HepG2 (cell line): ENCODE data around the gene MC1R. TPM values are rescaled to one million over a fixed set of nuclear protein-coding genes. Genes with fewer than 3 reads are reported as not detected.

Source experiments
- ATAC-seq: fragments of 200-7000 bp; cut with Tn5 transposase; 3 replicates; pipeline ENCODE4 v1.9.1; 2020; ENCODE audit warnings: mild to moderate bottlenecking, moderate library complexity
- BruUV-seq: library from RNA; stranded (reverse); fragments of 400-500 nt; replicated peaks from 2 replicates; lab custom pipeline; 2021; lab: Mats Ljungman, UMichigan
- CTCF ChIA-PET: fragments of 300-600 bp; formaldehyde crosslinking; extraction: SDS; loops from one replicate; lab custom pipeline; 2021; ENCODE audit warnings: low total read pairs, inconsistent platforms, low intra/inter-chr PET ratio; lab: Yijun Ruan, JAX
- POLR2A ChIA-PET: fragments of 350-600 bp; sonication (Branson Sonifier 250); formaldehyde crosslinking; loops from one replicate; lab custom pipeline; 2020; ENCODE audit warnings: antibody characterized with exemption, inconsistent platforms; lab: Yijun Ruan, JAX
- DNase-seq: peaks from one replicate; pipeline ENCODE4 v3.0.0-alpha.2; 2015; ENCODE audit warnings: low spot score
- FAIRE-seq: peaks from 3 replicates; lab custom pipeline; 2011; peaks lifted over from hg19 to GRCh38; lab: Jason Lieb, UNC
- H2AFZ ChIP-seq: one replicate; pipeline ENCODE4 v1.6.1; 2011; ENCODE audit warnings: low read length, inconsistent platforms
- H3K27ac ChIP-seq: fragments of 300-600 bp; 3 replicates; pipeline ENCODE4 v1.8.0; 2011; ENCODE audit warnings: mixed run types, mild to moderate bottlenecking, mixed read lengths, low read length, inconsistent platforms; ENCODE audit not compliant: insufficient read depth; ENCODE audit errors: extremely low read length
- H3K27me3 ChIP-seq, 2 experiments: fragments of 200-600 bp in 1 of 2; 2 replicates in 1 of 2; 3 replicates in 1 of 2; pipeline versions ENCODE4 v1.6.0 to v1.8.0; 2011; ENCODE audit warnings: low read length in 2 of 2, mild to moderate bottlenecking in 2 of 2, moderate library complexity in 2 of 2, inconsistent platforms in 1 of 2; ENCODE audit not compliant: insufficient read depth in 2 of 2, control insufficient read depth in 1 of 2
- H3K36me3 ChIP-seq, 2 experiments: fragments of 200-600 bp in 1 of 2; replicated peaks in 1 of 2; 2 replicates in 1 of 2; 3 replicates in 1 of 2; pipeline versions ENCODE4 v1.5.1 to v1.8.0; 2011; ENCODE audit warnings: low read length in 2 of 2, inconsistent platforms in 1 of 2; ENCODE audit not compliant: insufficient read depth in 2 of 2, control insufficient read depth in 1 of 2
- H3K4me1 ChIP-seq: 2 replicates; pipeline ENCODE4 v1.5.1; 2012; ENCODE audit warnings: low read length, inconsistent platforms; ENCODE audit not compliant: insufficient read depth
- H3K4me2 ChIP-seq: 2 replicates; pipeline ENCODE4 v1.6.0; 2011; ENCODE audit warnings: low read depth, low read length, inconsistent platforms
- H3K4me3 ChIP-seq, 3 experiments: fragments of 200-600 bp in 1 of 3; sonication (generic), shearing (Covaris generic) in 1 of 3; replicated peaks in 1 of 3; 2 replicates each; pipeline ENCODE4 v1.5.1; 2011 to 2016; ENCODE audit warnings: low read length in 3 of 3, inconsistent platforms in 2 of 3, low read depth in 2 of 3, mild to moderate bottlenecking in 2 of 3, control low read depth in 1 of 3, mixed read lengths in 1 of 3; ENCODE audit not compliant: insufficient read depth in 1 of 3
- H3K79me2 ChIP-seq: one replicate; pipeline ENCODE4 v1.6.1; 2011; ENCODE audit warnings: low read length, inconsistent platforms; ENCODE audit not compliant: insufficient read depth
- H3K9ac ChIP-seq: 2 replicates; pipeline ENCODE4 v1.6.0; 2011; ENCODE audit warnings: mild to moderate bottlenecking, low read depth, low read length, inconsistent platforms; ENCODE audit not compliant: insufficient read depth
- H3K9me3 ChIP-seq: 2 replicates; pipeline ENCODE4 v1.5.1; 2012; ENCODE audit warnings: mild to moderate bottlenecking, low read length
- H4K20me1 ChIP-seq: 2 replicates; pipeline ENCODE4 v1.6.0; 2011; ENCODE audit warnings: inconsistent platforms, mild to moderate bottlenecking, low read length, moderate library complexity; ENCODE audit not compliant: insufficient read depth
- ATF7 ChIP-seq, 2 experiments: fragments of 450-650 bp in 1 of 2; sonication (generic) in 1 of 2; formaldehyde crosslinking in 1 of 2; IDR thresholded peaks; 2 replicates each; pipeline versions ENCODE4 v1.4.0 to v1.6.1; 2016 to 2020; ENCODE audit warnings: antibody characterized with exemption in 1 of 2, mild to moderate bottlenecking in 1 of 2, missing genetic modification reagents in 1 of 2
- ELF4 ChIP-seq: sonication (generic); formaldehyde crosslinking; IDR thresholded peaks from 2 replicates; pipeline ENCODE4 v1.5.0; 2020; ENCODE audit warnings: missing genetic modification reagents, mild to moderate bottlenecking, moderate library complexity, borderline replicate concordance
- HES4 ChIP-seq: sonication (generic); formaldehyde crosslinking; IDR thresholded peaks from 2 replicates; pipeline ENCODE4 v1.9.0; 2021; ENCODE audit warnings: mild to moderate bottlenecking, missing genetic modification reagents, borderline replicate concordance
- PHF20 ChIP-seq: sonication (generic); formaldehyde crosslinking; IDR thresholded peaks from 2 replicates; pipeline ENCODE4 v1.5.0; 2020; ENCODE audit warnings: mild to moderate bottlenecking, missing genetic modification reagents
- RFXAP ChIP-seq: sonication (generic); formaldehyde crosslinking; IDR thresholded peaks from 2 replicates; pipeline ENCODE4 v1.4.0; 2020; ENCODE audit warnings: missing genetic modification reagents, borderline replicate concordance
- ZBTB46 ChIP-seq: sonication (generic); formaldehyde crosslinking; IDR thresholded peaks from 2 replicates; pipeline ENCODE4 v1.4.0; 2020; ENCODE audit warnings: mild to moderate bottlenecking, missing genetic modification reagents, borderline replicate concordance
- ZKSCAN1 ChIP-seq: fragments of 150-350 bp; IDR thresholded peaks from 2 replicates; pipeline ENCODE4 v1.6.1; 2014; ENCODE audit warnings: low read length
- ZNF704 ChIP-seq: sonication (generic); formaldehyde crosslinking; IDR thresholded peaks from 2 replicates; pipeline ENCODE4 v1.8.1; 2023; ENCODE audit warnings: mild to moderate bottlenecking, inconsistent platforms, moderate library complexity, missing genetic modification reagents, borderline replicate concordance
- WGBS: methylation state at CpG from one replicate; pipeline ENCODE4 v1.1.6; 2017; ENCODE audit warnings: low lambda C conversion rate; 5-methylcytosine and 5-hydroxymethylcytosine counted together
- in situ Hi-C: cut with HindIII; loops from 2 replicates; pipeline ENCODE4 v1.10.0; 2017; ENCODE audit warnings: low pct_unique_long_range_greater_than_20kb; ENCODE audit not compliant: extremely low pct_ligation_motif_present
- intact Hi-C: fragments of 100-400 bp; cut with micrococcal nuclease; formaldehyde crosslinking; loops from one replicate; pipeline ENCODE4 v1.10.0; 2022; ENCODE audit not compliant: unreplicated experiment
- polyA plus RNA-seq, 8 experiments: library from polyadenylated mRNA; depleted of rRNA in 3 of 8; stranded (reverse) in 7 of 8; unstranded in 1 of 8; fragments of >200 nt; fragmentation: Illumina TruSeq in 4 of 8; extraction: Trizol in 4 of 8; gene quantifications; 2 replicates each; pipeline versions ENCODE4 v1.2.1 to v1.2.3, GENCODE V29; 2011 to 2016; ENCODE audit warnings: low read depth in 4 of 8, missing spikeins in 1 of 8, mixed read lengths in 1 of 8; ENCODE audit not compliant: insufficient read depth in 1 of 8
- total RNA-seq, 5 experiments: library from RNA; depleted of rRNA; stranded (reverse); fragments of >200 nt; fragmentation: Illumina TruSeq; extraction: Trizol; gene quantifications; 2 replicates each; pipeline ENCODE4 v1.2.3, GENCODE V29; 2016; ENCODE audit warnings: low read depth in 1 of 5

Gene MC1R
- total and polyA plus RNA-seq, 2 of the 13 experiments (the other 11 are each of a cell fraction or from before 2014, with no cell fraction given): 9.1 to 14.8 TPM

- TF ChIP-seq ZNF704 (CRISPR knock-in tag) (no peak), ZBTB46 (CRISPR knock-in tag) (no peak), PHF20 (CRISPR knock-in tag) (no peak), HES4 (CRISPR knock-in tag) (no peak), RFXAP (CRISPR knock-in tag) (no peak)
Observed at GRCh38 chr16:89953671-89954406, 35.2 kb downstream of the MC1R start (continued).

- no peak for FAIRE-seq
- H3K27ac ChIP-seq: no peak overlapping the region
- POLR2A ChIA-PET: interaction anchor here (1.5 kb wide), 1 partner anchor 18 kb away, joined by 3 read pairs; no protein-coding TSS in a partner anchor
- intact Hi-C loops (no loop called here), in situ Hi-C loops (no loop called here)
- DNase-seq: no peak
- no peak overlapping the region for H3K9ac ChIP-seq
- WGBS: 99% methylated on average over 15 of the region's 15 CpGs
- ATAC-seq: no peak
- H3K79me2 ChIP-seq: peaks cover 11% of the 10 kb centered on the region
- H4K20me1 ChIP-seq: no peaks in the 10 kb centered on the region
- H3K9me3 ChIP-seq: no peaks in the 10 kb centered on the region
- 0 out of 2 replicates have a peak, but pooled peaks have one; percentile 23 for TF ChIP-seq ATF7 (IDR thresholded peaks at IDR 0.05)
- no peak for TF ChIP-seq ATF7 (CRISPR knock-in tag; IDR thresholded peaks at IDR 0.05)
- no peak for TF ChIP-seq ELF4 (CRISPR knock-in tag)
- peak; percentile 67; the same call in 1 of the 2 replicates for TF ChIP-seq ZKSCAN1
- no peak overlapping the region for H2AFZ ChIP-seq
- CTCF ChIA-PET: no interaction called here
- peaks cover 23 to 38% of the 10 kb centered on the region in 2 experiments for H3K36me3 ChIP-seq
- H3K27me3 ChIP-seq: no peaks in the 10 kb centered on the region
- H3K4me3 ChIP-seq: no peak overlapping the region
- no peak overlapping the region for H3K4me2 ChIP-seq
- peaks cover 12% of the 10 kb centered on the region for H3K4me1 ChIP-seq
- BruUV-seq: no TSS peak
Observed at GRCh38 chr16:89954462-89954861, 35.8 kb downstream of the MC1R start.
